ENCODE results near the gene RHBDL3.

RHBDL3 gene

GRCh38 chr17:32275060-32276042 lies 9.7 kb downstream of the RHBDL3 start:
- DNase-seq (ENCODE audit: extremely low read depth, low read depth) = no peak
- no peak for TF ChIP-seq CTCF (IDR thresholded peaks at IDR 0.05; ENCODE audit: low read depth, low read length)

- no peak for TF ChIP-seq CTCF (IDR thresholded peaks at IDR 0.05; ENCODE audit: low read depth, low read length)
- no peak for DNase-seq (ENCODE audit: extremely low read depth, low read depth)
Observed at GRCh38 chr17:32276171-32276601, 10.6 kb downstream of the RHBDL3 start.

DNA sequence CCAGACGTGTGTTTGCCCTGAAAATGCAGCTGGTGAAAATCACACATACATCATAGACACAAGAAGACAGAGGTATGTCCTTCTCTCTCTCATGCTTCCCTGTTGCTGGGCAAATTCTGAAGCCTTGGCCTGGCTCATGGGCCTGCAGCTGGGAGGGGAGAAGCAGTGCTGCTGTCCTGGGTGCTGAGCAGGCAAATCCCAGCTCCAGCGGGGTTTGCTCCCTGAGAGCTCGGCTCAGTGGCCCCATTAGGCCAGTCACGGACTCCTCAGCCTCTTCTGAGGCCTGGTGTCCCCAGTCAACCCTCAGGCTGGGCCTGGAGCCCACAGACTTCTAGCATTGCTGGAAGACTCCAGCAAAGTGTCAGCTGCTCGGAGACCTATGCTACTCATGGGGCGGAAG lies 11.7 kb downstream of the RHBDL3 start:
- no peak for DNase-seq (ENCODE audit: extremely low read depth, low read depth)
- no peak for TF ChIP-seq CTCF (IDR thresholded peaks at IDR 0.05; ENCODE audit: low read depth, low read length)

DNA sequence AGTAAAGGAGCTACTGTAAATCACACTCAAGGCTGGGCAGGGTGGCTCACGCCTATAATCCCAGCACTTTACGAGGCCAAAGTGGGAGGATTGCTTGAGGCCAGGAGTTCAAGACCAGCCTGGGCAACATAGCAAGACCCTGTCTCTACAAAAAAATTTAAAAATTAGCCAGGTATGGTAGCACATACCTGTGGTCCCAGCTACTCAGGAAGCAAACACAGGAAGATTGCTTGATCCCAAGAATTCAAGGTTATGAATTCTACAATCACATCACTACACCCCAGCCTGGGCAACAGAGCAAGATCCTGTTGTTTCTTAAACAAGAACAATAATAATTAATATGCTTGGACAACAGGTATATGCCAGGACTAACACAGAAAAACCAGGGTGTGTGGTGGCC lies 13.2 kb downstream of the RHBDL3 start:
- no peak for TF ChIP-seq CTCF (IDR thresholded peaks at IDR 0.05; ENCODE audit: low read depth, low read length)
- DNase-seq (ENCODE audit: extremely low read depth, low read depth) = no peak

DNA sequence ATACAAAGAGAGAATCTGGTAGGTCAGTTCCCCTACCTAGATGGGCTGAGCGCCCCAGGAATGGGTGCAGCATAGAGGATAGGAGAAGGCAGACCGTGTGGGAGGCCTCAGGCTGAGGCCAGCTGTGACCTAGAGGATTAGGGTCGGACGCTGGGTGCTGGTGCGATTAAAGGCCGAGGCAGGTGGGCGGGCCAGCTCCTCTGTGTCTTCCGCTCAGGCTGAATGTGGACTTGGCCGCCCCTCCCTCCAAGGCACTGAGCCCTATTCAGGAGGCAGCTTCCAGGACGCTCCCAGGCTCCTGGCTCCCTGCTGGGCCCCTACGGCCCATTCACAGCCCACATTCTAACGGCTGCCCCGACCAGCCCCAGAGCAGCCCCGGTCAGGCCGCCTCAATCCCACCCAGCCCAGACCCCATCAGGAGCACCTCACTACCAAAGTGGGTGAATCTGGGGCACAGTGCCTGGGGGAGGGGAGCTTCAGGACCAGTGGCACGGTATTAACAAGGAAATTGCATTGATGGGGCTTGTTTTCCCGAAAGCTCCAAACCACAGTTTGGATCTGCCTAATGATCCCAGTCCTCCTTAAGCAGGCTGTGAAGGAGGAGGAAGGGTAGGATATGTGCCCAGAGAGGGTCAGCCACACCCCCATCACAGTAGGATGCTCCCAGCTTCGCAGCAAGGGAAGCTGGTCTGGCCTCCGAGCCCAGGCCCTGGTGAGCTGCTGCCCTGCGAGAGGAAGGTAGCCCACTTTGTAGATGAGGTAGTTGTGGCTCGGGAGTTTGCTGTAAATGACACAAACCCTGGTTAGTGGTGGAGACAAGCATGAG lies 14.5 kb downstream of the RHBDL3 start:
- no peak for TF ChIP-seq CTCF (IDR thresholded peaks at IDR 0.05; ENCODE audit: low read depth, low read length)
- DNase-seq (ENCODE audit: extremely low read depth, low read depth) = no peak

DNA sequence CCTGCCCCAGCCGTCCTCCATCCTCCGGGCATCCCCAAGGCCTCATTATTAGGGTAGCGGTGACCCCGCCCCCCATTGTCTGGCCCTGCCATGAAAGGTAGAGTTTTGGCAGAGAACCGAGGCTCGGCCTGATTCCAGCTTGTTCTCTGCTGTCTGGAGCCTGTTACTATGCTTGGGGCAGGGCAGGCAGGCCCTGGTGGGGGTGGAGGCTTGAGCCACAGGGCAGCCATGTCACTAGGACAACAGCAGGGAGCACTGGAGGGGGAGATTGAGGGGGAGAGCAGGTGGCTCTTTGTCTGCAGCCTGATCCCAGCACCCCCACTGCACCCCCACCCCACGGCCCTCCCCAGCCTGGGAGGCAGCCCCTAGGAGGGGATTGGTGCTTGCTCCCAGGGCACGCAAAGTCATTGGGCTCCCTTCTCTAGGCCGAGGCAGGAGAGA lies 15.4 kb downstream of the RHBDL3 start:
- no peak for TF ChIP-seq CTCF (IDR thresholded peaks at IDR 0.05; ENCODE audit: low read depth, low read length)
- no peak for DNase-seq (ENCODE audit: extremely low read depth, low read depth)
